Endothelial cell of umbilical vein (primary cell): Measurements from ENCODE around the gene BBS10. TPM values are rescaled to one million over a fixed set of nuclear protein-coding genes. Genes with fewer than 3 reads are reported as not detected.
A peak's percentile ranks its signal among the peaks of the same experiment; 100 is the strongest.

ENCODE experiments used
- Bru-seq: library from RNA; stranded (reverse); fragments of 400-500 nt; gene quantifications from one replicate; lab custom pipeline; 2021; lab: Mats Ljungman, UMichigan
- BruChase-seq, 2 experiments: library from RNA; stranded (reverse); fragments of 400-500 nt; gene quantifications; one replicate each; lab custom pipeline; 2021; lab: Mats Ljungman, UMichigan
- BruUV-seq: library from RNA; stranded (reverse); fragments of 400-500 nt; replicated peaks from 2 replicates; lab custom pipeline; 2021; lab: Mats Ljungman, UMichigan
- CTCF ChIA-PET: fragments of 300-600, 350-600 bp; sonication (Branson Sonifier 250); formaldehyde crosslinking; loops from one replicate; lab custom pipeline; 2021; ENCODE audit warnings: antibody characterized with exemption, inconsistent platforms; lab: Charles Lee
- POLR2A ChIA-PET: fragments of 300-600, 350-600 bp; sonication (Branson Sonifier 250); formaldehyde crosslinking; loops from one replicate; lab custom pipeline; 2021; ENCODE audit warnings: antibody characterized with exemption, inconsistent platforms; lab: Charles Lee
- DNase-seq: peaks from one replicate; pipeline ENCODE4 v3.0.0-alpha.2; 2011; ENCODE audit warnings: low read depth, low spot score
- FAIRE-seq: peaks from 2 replicates; lab custom pipeline; 2011; peaks lifted over from hg19 to GRCh38; lab: Jason Lieb, UNC
- H2AFZ ChIP-seq: 2 replicates; pipeline ENCODE4 v1.6.0; 2012; ENCODE audit warnings: low read depth, low read length, control low read depth, inconsistent platforms
- H3K27ac ChIP-seq: 2 replicates; pipeline ENCODE4 v1.5.1; 2011; ENCODE audit warnings: low read depth, mild to moderate bottlenecking, control low read depth, low read length, moderate library complexity; ENCODE audit not compliant: insufficient read depth
- H3K27me3 ChIP-seq, 2 experiments: 2 replicates each; pipeline versions ENCODE4 v1.6.0 to v1.6.1; 2011; ENCODE audit warnings: low read length in 2 of 2, mixed read lengths in 1 of 2; ENCODE audit not compliant: control insufficient read depth in 2 of 2, insufficient read depth in 2 of 2
- H3K36me3 ChIP-seq, 2 experiments: 2 replicates in 1 of 2; 3 replicates in 1 of 2; pipeline ENCODE4 v1.5.1; 2011; ENCODE audit warnings: low read length in 2 of 2, mild to moderate bottlenecking in 1 of 2, moderate library complexity in 1 of 2; ENCODE audit not compliant: control insufficient read depth in 2 of 2, insufficient read depth in 2 of 2; ENCODE audit errors: extremely low read depth in 1 of 2
- H3K4me1 ChIP-seq: 3 replicates; pipeline ENCODE4 v1.5.1; 2011; ENCODE audit warnings: mild to moderate bottlenecking, low read length; ENCODE audit not compliant: control insufficient read depth, insufficient read depth; ENCODE audit errors: extremely low read depth
- H3K4me2 ChIP-seq: 2 replicates; pipeline ENCODE4 v1.6.1; 2011; ENCODE audit warnings: low read length, control low read depth, mixed read lengths; ENCODE audit not compliant: insufficient read depth
- H3K4me3 ChIP-seq, 3 experiments: fragments of 200-600 bp in 1 of 3; sonication (generic), shearing (Covaris generic) in 1 of 3; replicated peaks in 1 of 3; 2 replicates each; pipeline ENCODE4 v1.5.1; 2011 to 2016; ENCODE audit warnings: control low read depth in 3 of 3, low read length in 3 of 3, mild to moderate bottlenecking in 2 of 3, inconsistent platforms in 1 of 3, low read depth in 1 of 3, moderate library complexity in 1 of 3; ENCODE audit not compliant: insufficient read depth in 1 of 3
- H3K79me2 ChIP-seq: 2 replicates; pipeline ENCODE4 v1.6.0; 2012; ENCODE audit warnings: low read length, inconsistent platforms; ENCODE audit not compliant: control insufficient read depth, insufficient read depth
- H3K9ac ChIP-seq: replicated peaks from 2 replicates; pipeline ENCODE3; 2011; ENCODE audit warnings: low read length, control low read depth; ENCODE audit not compliant: insufficient read depth; ENCODE audit errors: extremely low read depth
- H3K9me1 ChIP-seq: replicated peaks from 3 replicates; pipeline ENCODE4 v1.6.0; 2011; ENCODE audit warnings: mild to moderate bottlenecking, low read length; ENCODE audit not compliant: control insufficient read depth, insufficient read depth; ENCODE audit errors: extremely low read depth
- H3K9me3 ChIP-seq: replicated peaks from 2 replicates; pipeline ENCODE4 v1.5.1; 2012; ENCODE audit warnings: low read length, inconsistent platforms; ENCODE audit not compliant: control insufficient read depth, insufficient read depth
- H4K20me1 ChIP-seq: replicated peaks from 2 replicates; pipeline ENCODE3; 2011; ENCODE audit warnings: mild to moderate bottlenecking, low read length; ENCODE audit not compliant: control insufficient read depth, insufficient read depth; ENCODE audit errors: extremely low read depth
- GATA2 ChIP-seq: IDR thresholded peaks from 2 replicates; pipeline ENCODE4 v1.7.0; 2011; ENCODE audit warnings: low read depth, mild to moderate bottlenecking, moderate library complexity, mixed read lengths, low read length; ENCODE audit not compliant: insufficient read length, insufficient read depth
- POLR2A ChIP-seq: IDR thresholded peaks from 2 replicates; pipeline ENCODE4 v1.6.1; 2012; ENCODE audit warnings: low read depth, mild to moderate bottlenecking, control low read depth, low read length
- POLR2AphosphoS5 ChIP-seq: IDR thresholded peaks from 2 replicates; pipeline ENCODE4 v1.6.1; 2012; ENCODE audit warnings: low read depth, mild to moderate bottlenecking, control low read depth, low read length, moderate library complexity; ENCODE audit not compliant: insufficient read depth
- dilution Hi-C: fragments of 300-500 bp; cut with MboI; formaldehyde crosslinking; loops from one replicate; pipeline ENCODE4 v1.15.0; 2019; ENCODE audit warnings: low sequenced_read_pairs; ENCODE audit not compliant: extremely low pct_ligation_motif_present
- intact Hi-C: fragments of 100-400 bp; cut with micrococcal nuclease; formaldehyde crosslinking; loops from one replicate; pipeline ENCODE4 v1.10.0; 2022
- long read RNA-seq: library from polyadenylated mRNA; stranded (forward); transcript quantifications from one replicate; pipeline ENCODE4 v2.0.0, GENCODE V29; 2021
- polyA minus RNA-seq, 3 experiments: library from RNA; depleted of rRNA, polyadenylated mRNA; stranded (reverse); fragments of >200 nt; gene quantifications; 1 replicate in 1 of 3; 2 replicates in 2 of 3; pipeline ENCODE4 v1.2.3, GENCODE V29; 2011
- polyA plus RNA-seq, 4 experiments: library from polyadenylated mRNA; depleted of rRNA in 3 of 4; stranded (reverse) in 3 of 4; unstranded in 1 of 4; fragments of >200 nt; gene quantifications; 2 replicates each; pipeline versions ENCODE4 v1.2.1 to v1.2.3, GENCODE V29; 2011 to 2012; ENCODE audit warnings: missing spikeins in 1 of 4
- total RNA-seq: library from RNA; stranded (reverse); gene quantifications from 2 replicates; pipeline ENCODE4 v1.2.3, GENCODE V29; 2021
- TF ChIP-seq, protein P1 (sequence below), 2 donors: IDR thresholded peaks; 1 replicate in 1 of 2; 2 replicates in 1 of 2; pipeline ENCODE4 v1.5.1; 2011; ENCODE audit warnings: low read length in 2 of 2, mild to moderate bottlenecking in 2 of 2, moderate library complexity in 2 of 2, control low read depth in 1 of 2, inconsistent platforms in 1 of 2, low read depth in 1 of 2; ENCODE audit not compliant: insufficient read depth in 1 of 2; ENCODE audit errors: extremely low read depth in 1 of 2

Gene BBS10
- total RNA-seq (7.5 and 7.8 TPM in 2 replicates), polyA plus RNA-seq (2.8 and 3.4 TPM in 2 replicates), polyA minus RNA-seq (4.5 and 5.2 TPM in 2 replicates), Bru-seq, nascent RNA (percentile 83 among the genes with signal in this experiment), BruChase-seq, experiment 1, labeled RNA remaining after a 6-hour chase (percentile 81 among the genes with signal in this experiment), BruChase-seq, experiment 2, labeled RNA remaining after a 2-hour chase (percentile 91 among the genes with signal in this experiment)
- 4.0 and 4.3 TPM in 2 replicates for polyA plus RNA-seq (2011; cell fraction: cytosol; rRNA removed)
- 3.1 and 4.5 TPM in 2 replicates for polyA plus RNA-seq (2011; cell fraction: nucleus; rRNA removed)
- polyA plus RNA-seq (2012), result 8.2 and 8.6 TPM in 2 replicates
- polyA minus RNA-seq (2011; cell fraction: cytosol; rRNA and poly(A)+ RNA removed), result 4.6 TPM
- 4.2 and 5.4 TPM in 2 replicates for polyA minus RNA-seq (2011; cell fraction: nucleus; rRNA and poly(A)+ RNA removed)
- long read RNA-seq, transcript BBS10-201 (2 exons, 3,595 nt), result major isoform, 11 of 15 reads
- long read RNA-seq, partial matches to known transcripts, result 4 of 15 reads
- long read RNA-seq, other reads (novel, unspliced or antisense), result 0 of 15 reads

DNA sequence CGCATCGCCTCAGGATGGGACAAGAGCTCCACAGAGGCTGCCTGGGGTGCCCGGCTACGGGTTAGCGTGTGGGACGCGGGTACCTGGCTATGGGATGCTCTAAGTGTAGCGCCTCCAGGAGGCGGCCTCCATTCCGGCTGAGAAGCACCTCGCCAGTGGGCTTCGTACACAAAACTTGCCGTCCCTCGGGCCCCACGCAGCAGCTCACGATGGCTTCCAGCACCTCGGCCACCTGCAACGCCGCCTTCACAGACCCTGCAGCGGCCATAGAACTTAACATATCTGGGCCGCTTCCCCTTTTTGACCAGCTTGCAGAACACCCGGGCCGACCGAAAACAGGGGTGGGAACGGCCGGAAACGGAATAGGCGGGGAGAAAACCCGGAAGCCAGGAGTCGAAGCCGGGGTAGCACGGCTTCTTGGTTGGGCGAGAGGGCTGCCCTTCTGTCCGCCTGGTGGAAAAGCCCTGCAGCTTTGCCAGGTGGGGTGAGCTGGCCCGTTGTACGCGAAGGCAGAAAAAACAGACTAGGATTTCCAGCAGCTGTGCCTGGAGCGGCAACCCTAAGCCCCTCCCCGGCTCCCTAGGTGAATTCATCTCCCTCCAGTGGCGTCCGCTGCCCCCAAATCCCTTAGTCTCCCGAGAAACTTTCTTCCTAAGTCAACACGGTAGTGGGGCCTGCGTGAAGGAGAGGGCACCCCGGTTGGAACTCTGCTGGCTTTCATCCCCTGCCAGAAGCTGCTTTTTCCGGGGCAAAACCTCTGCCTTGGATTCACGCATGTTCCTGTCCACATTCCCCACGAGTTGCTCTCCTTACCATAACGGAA is at the start of gene BBS10:
Gene BBS10 (minus strand): TSS at position 337 of the 823 bp plus-strand sequence. CDS start 57 bp downstream, at position 280.
- DNase-seq (peak; percentile 90), FAIRE-seq (peak; percentile 82)
- POLR2A ChIA-PET, result interaction anchor here (1.1 kb wide), 1 partner anchor 89 kb away, joined by 3 read pairs; no protein-coding TSS in a partner anchor
- Histone ChIP-seq H4K20me1 (no peaks in the 10 kb centered on the region), H3K4me1 (peaks cover 18% of the 10 kb centered on the region), H3K9ac (peak within 1 kb of the TSS; percentile 76), H3K27ac (peak within 1 kb of the TSS; percentile 44), H3K79me2 (peaks cover 12% of the 10 kb centered on the region), H3K4me3 (peak within 1 kb of the TSS; percentile 27 to 86 (median 82)), H2AFZ (peak within 1 kb of the TSS; percentile 67), H3K9me3 (no peaks in the 10 kb centered on the region), H3K27me3 (no peaks in the 10 kb centered on the region), H3K9me1 (no peaks in the 10 kb centered on the region), H3K4me2 (peak within 1 kb of the TSS; percentile 89), H3K36me3 (no peaks in the 10 kb centered on the region)
- intact Hi-C loops, result loop anchor here (1.0 to 5.0 kb wide), 10 partner anchors 89 to 1016 kb away; partner anchors contain the start of genes CAPS2, GLIPR1L1, KRR1 and OSBPL8
- dilution Hi-C loops, result loop anchor here (25.0 kb wide), 1 partner anchor 261 kb away; the partner anchor contains the start of gene NAP1L1
- TSS peak; percentile 93 for BruUV-seq
- TF ChIP-seq POLR2A (peak; percentile 81), GATA2 (no peak), POLR2AphosphoS5 (peak; percentile 88)
- TF ChIP-seq, protein P1, sequence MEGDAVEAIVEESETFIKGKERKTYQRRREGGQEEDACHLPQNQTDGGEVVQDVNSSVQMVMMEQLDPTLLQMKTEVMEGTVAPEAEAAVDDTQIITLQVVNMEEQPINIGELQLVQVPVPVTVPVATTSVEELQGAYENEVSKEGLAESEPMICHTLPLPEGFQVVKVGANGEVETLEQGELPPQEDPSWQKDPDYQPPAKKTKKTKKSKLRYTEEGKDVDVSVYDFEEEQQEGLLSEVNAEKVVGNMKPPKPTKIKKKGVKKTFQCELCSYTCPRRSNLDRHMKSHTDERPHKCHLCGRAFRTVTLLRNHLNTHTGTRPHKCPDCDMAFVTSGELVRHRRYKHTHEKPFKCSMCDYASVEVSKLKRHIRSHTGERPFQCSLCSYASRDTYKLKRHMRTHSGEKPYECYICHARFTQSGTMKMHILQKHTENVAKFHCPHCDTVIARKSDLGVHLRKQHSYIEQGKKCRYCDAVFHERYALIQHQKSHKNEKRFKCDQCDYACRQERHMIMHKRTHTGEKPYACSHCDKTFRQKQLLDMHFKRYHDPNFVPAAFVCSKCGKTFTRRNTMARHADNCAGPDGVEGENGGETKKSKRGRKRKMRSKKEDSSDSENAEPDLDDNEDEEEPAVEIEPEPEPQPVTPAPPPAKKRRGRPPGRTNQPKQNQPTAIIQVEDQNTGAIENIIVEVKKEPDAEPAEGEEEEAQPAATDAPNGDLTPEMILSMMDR (IDR thresholded peaks at IDR 0.05; ENCODE audit: extremely low read depth in 1 of 2, insufficient read depth in 1 of 2, low read depth in 1 of 2, low read length in 2 of 2), result peak; percentile 24 to 66
- CTCF ChIA-PET, result interaction anchor here (1.0 to 3.5 kb wide), 21 partner anchors 9 to 821 kb away, joined by 3 to 37 read pairs (median 10); partner anchors contain the start of genes NAP1L1 and PHLDA1
